ENCODE data around the gene CLDN10. TPM values are rescaled to one million over a fixed set of nuclear protein-coding genes. Genes with fewer than 3 reads are reported as not detected.
"Not testable (repeated sequence)": the region's sequence is repeated elsewhere in the genome, so short reads cannot be mapped to it uniquely, and the experiment has no call there.

Gene CLDN10
- total RNA-seq, 1 experiment from 2014 or later = not detected

DNA sequence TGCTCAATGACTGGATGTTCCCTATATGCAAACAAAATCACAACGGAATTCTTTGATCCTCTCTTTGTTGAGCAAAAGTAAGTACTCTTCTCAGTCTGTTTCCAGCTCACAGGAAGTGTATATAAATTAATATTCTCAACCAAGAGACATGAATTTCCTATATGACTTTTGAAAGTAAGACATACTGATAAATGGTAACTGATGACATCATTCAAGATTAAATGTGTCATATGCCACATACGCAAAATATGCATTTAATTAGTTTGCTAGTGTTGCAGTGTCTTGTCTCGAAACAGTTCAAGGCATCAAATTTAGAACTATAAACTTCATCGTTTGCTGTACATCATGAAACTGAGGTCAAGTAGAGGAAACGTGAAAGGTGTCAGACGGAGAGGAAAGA, 7.9 kb downstream of the CLDN10 start:
- H3K27ac ChIP-seq (ENCODE audit: low read depth, low read length, poor library complexity, severe bottlenecking) = no peak overlapping the region
- no peaks in the 10 kb centered on the region for H3K9me3 ChIP-seq (ENCODE audit: low read depth, low read length, poor library complexity, severe bottlenecking)
- TF ChIP-seq, protein P1, sequence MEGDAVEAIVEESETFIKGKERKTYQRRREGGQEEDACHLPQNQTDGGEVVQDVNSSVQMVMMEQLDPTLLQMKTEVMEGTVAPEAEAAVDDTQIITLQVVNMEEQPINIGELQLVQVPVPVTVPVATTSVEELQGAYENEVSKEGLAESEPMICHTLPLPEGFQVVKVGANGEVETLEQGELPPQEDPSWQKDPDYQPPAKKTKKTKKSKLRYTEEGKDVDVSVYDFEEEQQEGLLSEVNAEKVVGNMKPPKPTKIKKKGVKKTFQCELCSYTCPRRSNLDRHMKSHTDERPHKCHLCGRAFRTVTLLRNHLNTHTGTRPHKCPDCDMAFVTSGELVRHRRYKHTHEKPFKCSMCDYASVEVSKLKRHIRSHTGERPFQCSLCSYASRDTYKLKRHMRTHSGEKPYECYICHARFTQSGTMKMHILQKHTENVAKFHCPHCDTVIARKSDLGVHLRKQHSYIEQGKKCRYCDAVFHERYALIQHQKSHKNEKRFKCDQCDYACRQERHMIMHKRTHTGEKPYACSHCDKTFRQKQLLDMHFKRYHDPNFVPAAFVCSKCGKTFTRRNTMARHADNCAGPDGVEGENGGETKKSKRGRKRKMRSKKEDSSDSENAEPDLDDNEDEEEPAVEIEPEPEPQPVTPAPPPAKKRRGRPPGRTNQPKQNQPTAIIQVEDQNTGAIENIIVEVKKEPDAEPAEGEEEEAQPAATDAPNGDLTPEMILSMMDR (conservative IDR thresholded peaks at IDR 0.05; ENCODE audit: low read depth, low read length) = no peak
- TF ChIP-seq EZH2 (IDR thresholded peaks at IDR 0.05; ENCODE audit: borderline replicate concordance, low read depth, low read length, poor library complexity, severe bottlenecking) = no peak
- no peak for DNase-seq (ENCODE audit: low spot score)
- POLR2A ChIA-PET (ENCODE audit: low non-redundant PET) = no interaction called here
- H3K36me3 ChIP-seq (ENCODE audit: insufficient read depth, low read length, poor library complexity, severe bottlenecking) = no peaks in the 10 kb centered on the region
- CTCF ChIA-PET = no interaction called here
- no peaks in the 10 kb centered on the region for H3K4me1 ChIP-seq (ENCODE audit: insufficient read depth, low read length, poor library complexity, severe bottlenecking)
- BruUV-seq (replicated peaks) = no TSS peak
- H3K4me3 ChIP-seq (ENCODE audit: low read depth, low read length, poor library complexity, severe bottlenecking) = no peak overlapping the region
- H3K27me3 ChIP-seq (replicated peaks; ENCODE audit: insufficient read depth, low read depth, low read length, poor library complexity) = no peaks in the 10 kb centered on the region
- intact Hi-C loops (cut with micrococcal nuclease; ENCODE audit: unreplicated experiment) = no loop called here

DNA sequence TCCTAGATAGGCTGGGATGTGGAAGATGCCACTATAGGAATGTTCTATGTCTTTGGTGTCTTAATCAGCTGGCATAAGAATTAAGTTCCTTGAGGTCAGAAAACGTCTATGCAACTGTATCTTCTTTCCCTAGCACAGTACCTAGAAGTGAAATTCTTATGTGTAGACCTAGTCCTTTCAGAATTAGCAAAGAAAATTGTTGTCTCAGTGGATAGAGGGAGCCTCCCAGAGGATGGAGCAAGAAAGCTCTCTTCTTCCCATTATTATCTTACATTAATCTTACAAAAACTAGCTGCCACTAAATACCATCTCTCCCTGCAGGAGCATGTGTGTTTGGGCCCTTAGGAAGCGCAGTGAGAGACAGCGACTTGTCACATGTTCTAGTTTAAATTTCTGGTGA, 11.6 kb downstream of the CLDN10 start:
- Histone ChIP-seq H3K9me3 (ENCODE audit: low read depth, low read length, poor library complexity, severe bottlenecking) (no peaks in the 10 kb centered on the region), H3K36me3 (ENCODE audit: insufficient read depth, low read length, poor library complexity, severe bottlenecking) (no peaks in the 10 kb centered on the region), H3K4me1 (ENCODE audit: insufficient read depth, low read length, poor library complexity, severe bottlenecking) (no peaks in the 10 kb centered on the region), H3K27me3 (replicated peaks; ENCODE audit: insufficient read depth, low read depth, low read length, poor library complexity) (no peaks in the 10 kb centered on the region), H3K27ac (ENCODE audit: low read depth, low read length, poor library complexity, severe bottlenecking) (no peak overlapping the region), H3K4me3 (ENCODE audit: low read depth, low read length, poor library complexity, severe bottlenecking) (no peak overlapping the region)
- POLR2A ChIA-PET (ENCODE audit: low non-redundant PET) = no interaction called here
- intact Hi-C loops (cut with micrococcal nuclease; ENCODE audit: unreplicated experiment) = no loop called here
- DNase-seq (ENCODE audit: low spot score) = no peak
- CTCF ChIA-PET = no interaction called here
- TF ChIP-seq, protein P1 (conservative IDR thresholded peaks at IDR 0.05; ENCODE audit: low read depth, low read length) = no peak
- TF ChIP-seq EZH2 (IDR thresholded peaks at IDR 0.05; ENCODE audit: borderline replicate concordance, low read depth, low read length, poor library complexity, severe bottlenecking) = no peak
- no TSS peak for BruUV-seq (replicated peaks)

DNA sequence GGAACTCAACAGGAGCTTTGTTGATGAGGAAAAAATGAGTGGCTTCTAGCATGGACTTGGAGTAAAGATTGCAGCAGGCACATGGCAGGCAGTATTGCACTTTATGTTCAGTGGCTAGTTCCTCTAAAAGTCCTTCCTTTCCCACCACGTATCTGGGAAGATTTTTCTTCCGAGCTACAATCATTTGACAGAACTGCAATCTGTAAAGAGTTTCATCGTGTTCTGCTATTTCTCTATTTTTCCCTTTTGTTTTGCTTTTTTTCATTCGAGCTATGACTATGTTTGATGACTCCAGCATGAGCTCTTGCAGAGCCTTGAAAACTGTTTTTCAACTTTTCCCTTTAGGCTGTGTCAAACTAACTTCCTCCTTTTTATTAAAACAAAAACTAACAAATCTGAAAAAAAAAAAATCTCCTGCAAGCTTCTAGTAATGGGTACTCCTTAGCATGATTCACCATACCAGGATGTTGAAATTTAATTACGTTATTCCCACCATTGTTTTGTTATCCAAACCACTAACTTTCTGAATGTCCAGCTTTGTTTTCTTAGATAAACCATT, 12.3 kb downstream of the CLDN10 start:
- POLR2A ChIA-PET (ENCODE audit: low non-redundant PET) = no interaction called here

DNA sequence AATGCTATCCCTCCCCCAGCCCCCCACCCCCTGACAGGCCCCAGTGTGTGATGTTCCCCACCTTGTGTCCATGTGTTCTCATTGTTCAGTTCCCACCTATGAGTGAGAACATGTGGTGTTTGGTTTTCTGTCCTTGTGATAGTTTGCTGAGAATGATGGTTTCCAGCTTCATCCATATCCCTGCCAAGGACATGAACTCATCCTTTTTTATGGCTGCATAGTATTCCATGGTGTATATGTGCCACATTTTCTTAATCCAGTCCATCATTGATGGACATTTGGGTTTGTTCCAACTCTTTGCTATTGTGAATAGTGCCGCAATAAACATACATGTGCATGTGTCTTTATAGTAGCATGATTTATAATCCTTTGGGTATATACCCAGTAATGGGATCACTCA, 13.2 kb downstream of the CLDN10 start:
- H3K27ac ChIP-seq (ENCODE audit: low read depth, low read length, poor library complexity, severe bottlenecking); H3K9me3 ChIP-seq (ENCODE audit: low read depth, low read length, poor library complexity, severe bottlenecking); intact Hi-C loops (cut with micrococcal nuclease; ENCODE audit: unreplicated experiment); H3K4me1 ChIP-seq (ENCODE audit: insufficient read depth, low read length, poor library complexity, severe bottlenecking); DNase-seq (ENCODE audit: low spot score); H3K4me3 ChIP-seq (ENCODE audit: low read depth, low read length, poor library complexity, severe bottlenecking); H3K36me3 ChIP-seq (ENCODE audit: insufficient read depth, low read length, poor library complexity, severe bottlenecking); BruUV-seq (replicated peaks); POLR2A ChIA-PET (ENCODE audit: low non-redundant PET); H3K27me3 ChIP-seq (replicated peaks; ENCODE audit: insufficient read depth, low read depth, low read length, poor library complexity); CTCF ChIA-PET: not testable (repeated sequence)

More for the DNA sequence above, 12.3 kb downstream of the CLDN10 start:
- no peaks in the 10 kb centered on the region for H3K9me3 ChIP-seq (ENCODE audit: low read depth, low read length, poor library complexity, severe bottlenecking)
- TF ChIP-seq, protein P1 (conservative IDR thresholded peaks at IDR 0.05; ENCODE audit: low read depth, low read length) = no peak
- no peak for TF ChIP-seq EZH2 (IDR thresholded peaks at IDR 0.05; ENCODE audit: borderline replicate concordance, low read depth, low read length, poor library complexity, severe bottlenecking)
- CTCF ChIA-PET = no interaction called here
- H3K27me3 ChIP-seq (replicated peaks; ENCODE audit: insufficient read depth, low read depth, low read length, poor library complexity) = no peaks in the 10 kb centered on the region
- DNase-seq (ENCODE audit: low spot score) = no peak
- no peak overlapping the region for H3K4me3 ChIP-seq (ENCODE audit: low read depth, low read length, poor library complexity, severe bottlenecking)
- H3K27ac ChIP-seq (ENCODE audit: low read depth, low read length, poor library complexity, severe bottlenecking) = no peak overlapping the region
- H3K4me1 ChIP-seq (ENCODE audit: insufficient read depth, low read length, poor library complexity, severe bottlenecking) = no peaks in the 10 kb centered on the region
- intact Hi-C loops (cut with micrococcal nuclease; ENCODE audit: unreplicated experiment) = no loop called here
- BruUV-seq (replicated peaks) = no TSS peak
- no peaks in the 10 kb centered on the region for H3K36me3 ChIP-seq (ENCODE audit: insufficient read depth, low read length, poor library complexity, severe bottlenecking)
